T47D (cell line): Measurements from ENCODE around the gene FBXW4.
"Not testable (repeated sequence)": the region's sequence is repeated elsewhere in the genome, so short reads cannot be mapped to it uniquely, and the experiment has no call there.

Source experiments
- DNase-seq, 2 experiments: peaks; one replicate each; pipeline versions ENCODE4 v3.0.0 to v3.0.0-alpha.2; 2011 to 2012; ENCODE audit warnings: low read depth in 1 of 2, low spot score in 1 of 2
- JUND ChIP-seq: IDR thresholded peaks from 2 replicates; pipeline ENCODE4 v1.6.1; 2012; ENCODE audit warnings: low read depth
- in situ Hi-C: cut with HindIII; loops from 2 replicates; pipeline ENCODE4 v1.10.0; 2016; ENCODE audit warnings: low sequenced_read_pairs, low pct_unique_long_range_greater_than_20kb

Gene FBXW4

DNA sequence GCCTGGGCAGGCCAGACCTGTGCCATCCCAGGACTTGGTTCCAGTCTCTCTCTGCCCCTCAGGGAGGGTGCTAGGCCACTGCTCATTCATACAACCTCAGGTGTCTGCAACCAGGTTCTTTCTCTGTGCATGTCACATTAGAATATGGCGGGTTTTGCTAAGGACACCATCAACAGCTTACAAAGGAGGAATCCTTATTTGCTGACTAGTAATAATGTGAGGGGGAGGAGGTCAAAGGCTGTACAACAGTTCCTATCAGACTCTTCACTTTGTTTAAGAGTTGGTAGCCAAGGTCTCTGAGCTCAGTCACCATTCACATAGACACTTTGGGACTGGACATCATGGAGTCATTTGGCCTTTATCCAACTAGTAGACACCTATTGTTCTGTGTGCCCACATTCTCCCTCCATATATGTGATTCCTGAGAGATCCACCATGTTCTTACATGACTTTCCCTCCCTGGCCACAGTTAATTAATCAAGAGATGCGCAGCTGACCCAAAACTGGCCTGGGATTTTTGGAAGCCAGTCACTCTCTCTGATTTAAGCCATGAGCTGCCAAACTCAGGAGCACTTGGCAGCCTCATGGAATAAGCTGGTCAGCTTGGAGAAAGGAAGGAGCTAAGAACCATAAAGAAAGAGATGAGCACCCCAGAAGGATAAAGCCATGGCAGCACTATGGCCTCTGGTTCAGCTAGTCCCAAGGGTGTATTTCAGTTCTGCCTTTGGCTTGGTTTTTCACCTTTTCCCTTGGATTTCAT, 55.6 kb downstream of the FBXW4 start:
- in situ Hi-C loops, result no loop called here
- no peak for TF ChIP-seq JUND
- DNase-seq, result no peak

DNA sequence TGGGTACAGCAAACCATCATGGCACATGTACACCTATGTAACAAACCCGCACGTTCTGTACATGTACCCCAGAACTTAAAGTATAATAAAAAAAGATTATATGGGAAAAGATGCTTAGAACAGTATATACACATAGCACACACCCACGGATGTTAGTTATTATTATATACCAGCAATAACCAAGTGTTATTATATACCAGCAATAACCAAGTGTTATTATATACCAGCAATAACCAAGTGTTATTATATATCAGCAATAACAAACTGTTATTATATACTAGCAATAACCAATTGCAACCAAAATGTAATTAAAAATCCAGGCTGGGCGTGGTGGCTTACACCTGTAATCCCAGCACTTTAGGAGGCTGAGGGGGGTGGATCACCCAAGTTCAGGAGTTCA, 61.5 kb downstream of the FBXW4 start:
- in situ Hi-C loops, DNase-seq: not testable (repeated sequence)

DNA sequence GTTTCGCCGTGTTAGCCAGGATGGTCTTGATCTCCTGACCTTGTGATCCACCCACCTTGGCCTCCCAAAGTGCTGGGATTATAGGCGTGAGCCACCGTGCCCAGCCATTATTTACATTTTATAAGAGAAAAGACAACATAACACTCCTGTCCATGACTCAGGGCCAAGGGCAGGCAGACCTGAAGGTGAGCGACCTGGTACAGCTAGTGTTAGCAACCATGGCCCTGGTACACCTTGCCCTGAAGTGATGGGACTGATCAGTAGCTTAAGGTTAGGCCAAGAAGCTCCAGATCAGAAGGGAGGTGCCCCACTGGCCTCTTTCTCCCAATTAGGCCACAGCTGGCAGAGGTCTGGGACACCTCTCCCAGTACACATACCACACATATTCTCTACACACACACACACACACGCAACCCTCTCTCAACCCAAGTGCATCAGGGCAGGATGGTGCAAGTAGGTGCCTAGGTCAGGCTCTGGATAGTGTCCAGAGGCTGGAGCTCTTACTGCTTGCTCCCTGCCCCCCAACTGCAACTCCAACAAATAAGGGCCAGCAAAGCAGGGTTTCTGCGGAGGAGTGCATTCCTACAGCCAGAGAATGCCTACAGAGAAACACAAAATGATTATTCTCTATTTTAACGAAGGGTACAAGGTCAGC, 63.0 kb downstream of the FBXW4 start:
- no peak for TF ChIP-seq JUND
- in situ Hi-C loops, result no loop called here
- DNase-seq, result no peak

DNA sequence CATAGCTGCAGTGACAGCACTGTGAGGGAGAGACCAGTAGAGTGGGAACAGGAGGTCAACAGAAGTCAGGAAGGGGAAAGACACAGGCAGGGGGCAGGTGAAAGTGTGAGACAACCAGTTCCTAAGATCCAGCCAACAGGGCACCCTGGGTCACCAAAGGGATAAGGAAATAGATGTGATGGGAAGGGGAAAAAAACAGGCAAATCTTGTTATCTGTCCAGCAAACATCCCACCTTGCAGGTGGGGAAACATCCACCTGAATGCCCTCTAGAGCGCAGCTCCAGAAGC, 64.4 kb downstream of the FBXW4 start:
- in situ Hi-C loops, result no loop called here
- DNase-seq, result no peak
- no peak for TF ChIP-seq JUND

DNA sequence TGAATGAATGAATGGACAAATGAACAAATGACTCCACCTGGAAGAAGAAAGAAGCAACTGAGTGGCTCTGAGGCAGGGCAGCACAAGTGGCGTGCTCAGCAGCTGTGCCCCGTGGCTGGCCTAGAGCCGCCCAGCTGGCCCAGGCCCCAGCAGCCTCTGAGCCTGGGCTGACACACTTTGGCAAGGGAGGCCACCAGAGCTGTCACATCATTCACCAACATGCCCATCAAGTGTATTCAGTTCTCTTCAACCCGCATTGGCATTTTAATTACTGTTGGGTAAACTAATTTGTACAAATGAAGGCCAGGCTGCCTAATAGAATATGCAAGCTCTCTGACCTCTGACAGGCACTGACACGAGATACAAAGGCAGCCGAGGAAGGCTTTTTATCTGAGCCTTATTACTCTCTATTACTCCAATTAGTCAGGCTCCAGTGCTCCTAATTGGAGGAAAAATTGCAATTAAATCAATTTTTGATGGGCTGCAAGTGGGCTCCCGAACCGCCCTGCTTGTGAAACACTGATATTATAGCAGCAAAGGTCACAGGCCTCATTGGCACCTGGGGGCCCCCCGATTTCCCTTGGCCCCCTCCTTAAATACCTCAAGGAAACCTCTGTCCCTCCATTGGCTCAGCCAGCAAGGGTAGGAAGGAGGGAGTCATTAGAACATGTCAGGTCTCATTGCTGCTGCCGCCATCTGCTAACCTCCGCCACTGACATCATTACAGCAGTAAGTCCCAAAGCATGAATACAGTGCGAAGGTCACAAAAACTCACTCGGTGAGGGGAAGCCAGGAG, 64.9 kb downstream of the FBXW4 start:
- TF ChIP-seq JUND, result no peak
- no peak for DNase-seq
- in situ Hi-C loops, result no loop called here

DNA sequence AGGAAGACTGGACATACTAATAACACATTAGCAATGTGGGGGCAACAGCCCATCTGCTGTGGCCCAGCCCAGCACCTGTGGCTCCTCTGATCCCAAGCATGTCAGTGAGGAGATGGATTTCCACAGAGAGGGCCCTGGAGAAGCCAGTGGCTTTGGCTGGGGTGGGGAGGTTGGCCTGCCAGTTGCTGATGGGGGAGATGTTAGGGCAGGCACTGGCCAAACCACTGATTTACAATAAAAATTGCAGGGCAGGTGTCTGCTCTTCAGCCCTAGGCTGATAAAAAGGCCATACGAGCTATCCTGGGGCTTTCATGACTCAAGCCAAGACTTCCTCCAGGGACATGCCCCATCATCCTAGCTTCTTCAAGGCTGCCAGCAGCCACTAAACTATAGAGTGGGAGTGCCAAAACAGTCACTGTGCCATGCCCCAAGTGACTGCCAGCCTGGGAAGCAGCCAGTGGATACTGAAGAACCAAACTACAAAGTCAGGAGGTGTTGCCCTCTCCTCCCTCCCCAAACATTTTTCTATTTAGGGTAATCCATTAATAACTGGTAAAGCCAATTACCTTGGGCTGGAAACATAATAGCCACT, 69.1 kb downstream of the FBXW4 start:
- DNase-seq, result no peak
- TF ChIP-seq JUND, result no peak
- in situ Hi-C loops, result no loop called here

DNA sequence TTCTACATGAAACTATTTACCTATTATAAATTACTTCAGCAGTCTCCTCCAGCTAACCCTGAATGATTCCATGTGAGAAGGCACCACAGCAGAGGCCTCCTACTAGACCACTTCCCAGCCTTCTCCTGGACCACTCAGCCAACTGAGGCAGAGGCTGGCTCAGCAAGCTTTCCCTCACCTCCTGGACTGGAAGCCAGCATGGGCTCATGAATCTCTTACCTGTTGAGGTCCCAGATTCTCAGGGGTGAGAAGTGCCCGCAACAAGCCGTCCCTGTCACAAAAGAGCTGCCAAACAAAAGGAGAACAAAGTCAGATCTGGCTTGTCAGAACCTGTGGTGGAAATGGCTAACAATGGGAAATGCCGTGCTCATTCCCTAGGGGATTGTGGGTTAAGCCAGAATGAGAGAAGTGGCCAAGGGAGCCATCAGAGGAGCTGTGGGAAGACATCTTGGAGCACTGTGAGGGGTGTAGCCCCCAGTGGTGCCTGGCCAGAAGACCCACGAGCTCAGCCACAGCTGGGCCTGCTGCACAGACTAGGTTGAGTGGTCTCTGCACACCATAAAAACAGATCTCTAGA, 70.4 kb downstream of the FBXW4 start:
- TF ChIP-seq JUND, result no peak
- no peak for DNase-seq
- in situ Hi-C loops, result no loop called here

DNA sequence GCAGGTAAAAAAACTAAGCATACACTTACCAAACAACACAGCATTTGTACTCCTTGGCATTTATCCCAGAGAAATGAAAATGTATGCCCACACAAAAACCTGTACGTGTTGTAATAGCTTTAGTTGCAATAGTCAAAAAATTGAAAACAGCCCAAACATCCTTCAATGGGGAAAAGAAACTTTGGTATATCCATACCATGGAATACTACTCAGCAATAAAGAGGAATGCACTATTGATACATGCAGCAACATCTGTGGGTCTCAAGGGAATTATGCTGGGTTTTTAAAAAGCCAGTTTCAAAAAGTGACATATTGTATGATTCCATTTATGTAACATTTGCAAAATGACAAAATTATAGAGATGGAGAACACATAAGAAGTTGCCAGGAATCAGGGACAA, 71.4 kb downstream of the FBXW4 start:
- in situ Hi-C loops, result no loop called here
- TF ChIP-seq JUND, result no peak
- DNase-seq, result no peak

DNA sequence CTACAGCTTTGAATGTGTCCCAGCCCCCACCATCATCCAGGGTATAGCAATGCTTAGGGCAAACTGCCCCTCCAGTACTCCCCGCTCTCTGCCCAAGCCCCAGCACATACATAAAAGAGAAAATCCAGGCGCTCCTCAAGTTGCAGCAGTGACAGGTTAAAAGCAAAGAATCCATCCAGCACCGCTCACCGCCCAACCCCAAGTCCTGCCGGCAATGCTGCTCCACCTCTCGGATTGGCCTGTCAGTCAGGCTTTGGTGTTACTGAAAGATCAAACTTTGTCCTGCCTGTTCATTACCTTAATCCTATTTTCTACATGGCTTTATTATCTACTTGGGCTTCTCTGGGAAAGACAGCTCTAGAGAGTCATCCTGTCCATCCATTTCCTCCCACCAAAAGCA, 75.0 kb downstream of the FBXW4 start:
- in situ Hi-C loops, result no loop called here
- DNase-seq, result no peak

DNA sequence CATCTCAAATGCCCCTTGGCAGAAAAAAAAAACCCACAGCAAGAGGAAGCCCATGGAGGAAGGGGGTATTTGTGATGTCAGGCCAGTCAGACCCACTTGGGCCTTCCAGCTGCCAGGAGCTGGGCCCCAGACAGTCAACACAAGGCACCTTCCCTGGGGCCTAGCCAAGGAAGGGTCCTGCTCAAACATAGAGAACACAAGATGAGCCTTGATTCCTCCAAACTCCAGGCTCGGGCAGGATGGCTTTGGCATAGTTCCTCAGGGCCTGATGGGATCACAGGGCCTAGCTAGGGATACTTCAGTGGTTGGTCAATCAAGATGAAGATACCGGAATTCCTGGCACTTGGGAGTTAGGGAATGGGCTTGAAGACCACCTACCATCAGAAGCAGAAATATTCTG, 76.1 kb downstream of the FBXW4 start:
- in situ Hi-C loops, result no loop called here
- no peak for TF ChIP-seq JUND
- DNase-seq, result no peak

More for the DNA sequence above, 75.0 kb downstream of the FBXW4 start:
- TF ChIP-seq JUND, result no peak

DNA sequence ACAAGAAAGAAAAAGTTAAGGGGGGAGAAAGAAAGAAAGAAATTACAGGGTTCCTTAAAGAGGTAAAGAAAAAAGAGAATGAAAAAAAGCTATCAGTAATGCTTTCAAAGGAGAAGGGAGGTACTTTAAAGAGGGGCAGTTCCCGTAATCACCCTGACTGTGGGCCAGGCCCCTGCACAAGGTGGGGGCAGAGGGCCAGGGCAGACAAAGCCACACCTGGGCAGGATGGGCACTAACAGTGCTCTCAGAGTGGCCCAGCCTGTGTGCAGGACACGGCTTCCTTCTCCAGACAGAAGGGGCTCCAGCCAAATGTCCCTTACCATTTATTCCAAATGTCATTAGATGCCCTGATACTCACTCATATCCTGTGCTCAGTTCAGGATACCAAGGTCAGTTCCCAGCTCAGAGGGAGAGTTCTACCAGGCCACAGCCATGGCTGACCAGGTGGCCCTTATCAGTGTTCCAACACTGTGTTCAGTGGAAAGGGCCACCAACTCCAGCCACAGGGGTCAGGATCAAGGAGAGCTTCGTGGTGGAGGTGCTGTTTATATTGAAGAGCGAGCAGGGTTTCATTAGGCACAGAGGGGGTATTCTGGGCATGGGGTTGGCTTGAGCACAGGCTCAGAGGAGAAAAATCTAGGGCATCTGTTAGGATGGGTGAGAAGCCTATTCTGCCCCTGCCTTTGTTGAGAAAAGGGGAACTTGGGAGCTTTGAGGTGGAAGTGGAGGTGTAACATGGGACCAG, 77.0 kb downstream of the FBXW4 start:
- in situ Hi-C loops, result no loop called here
- no peak for DNase-seq
- no peak for TF ChIP-seq JUND
